DMS53 treated with DMSO at 0.1 percent for 48 hours (cell line): ENCODE data around the gene EPB41L5.
A peak's percentile ranks its signal among the peaks of the same experiment; 100 is the strongest.
"Not testable (repeated sequence)": the region's sequence is repeated elsewhere in the genome, so short reads cannot be mapped to it uniquely, and the experiment has no call there.

Experiments used
- DNase-seq: peaks from one replicate; lab custom pipeline; 2025; ENCODE audit not compliant: unreplicated experiment; lab: John Stamatoyannopoulos, UW

Gene EPB41L5

GRCh38 chr2:120094795-120095194 lies 81.9 kb downstream of the EPB41L5 start:
- no peak for DNase-seq

GRCh38 chr2:120100627-120101026 lies 87.8 kb downstream of the EPB41L5 start:
- DNase-seq = no peak

- DNase-seq = no peak
Measured at GRCh38 chr2:120103723-120104467, 91.0 kb downstream of the EPB41L5 start.

GRCh38 chr2:120104772-120105171 lies 91.9 kb downstream of the EPB41L5 start:
- DNase-seq = no peak

GRCh38 chr2:120105360-120105759 lies 92.5 kb downstream of the EPB41L5 start:
- DNase-seq = no peak

GRCh38 chr2:120108049-120108448 lies 95.2 kb downstream of the EPB41L5 start:
- DNase-seq = peak; percentile 72

- DNase-seq = no peak
Measured at GRCh38 chr2:120108749-120109148, 95.9 kb downstream of the EPB41L5 start.

- DNase-seq = no peak
Measured at GRCh38 chr2:120109186-120110061, 96.5 kb downstream of the EPB41L5 start.

- no peak for DNase-seq
Measured at GRCh38 chr2:120110062-120110362, 97.1 kb downstream of the EPB41L5 start.

- DNase-seq = no peak
Measured at GRCh38 chr2:120110507-120110906, 97.6 kb downstream of the EPB41L5 start.

GRCh38 chr2:120111193-120111592 lies 98.3 kb downstream of the EPB41L5 start:
- DNase-seq = no peak

GRCh38 chr2:120118018-120118417 lies 105.1 kb downstream of the EPB41L5 start:
- DNase-seq = no peak

- no peak for DNase-seq
Measured at GRCh38 chr2:120118471-120118870, 105.6 kb downstream of the EPB41L5 start.

- not testable (repeated sequence) for DNase-seq
Measured at GRCh38 chr2:120121337-120121736, 108.5 kb downstream of the EPB41L5 start.

GRCh38 chr2:120123090-120123489 lies 110.2 kb downstream of the EPB41L5 start:
- DNase-seq = no peak

- DNase-seq = no peak
Measured at GRCh38 chr2:120125195-120125594, 112.3 kb downstream of the EPB41L5 start.

GRCh38 chr2:120128216-120128615 lies 115.3 kb downstream of the EPB41L5 start:
- DNase-seq = no peak

GRCh38 chr2:120132190-120132589 lies 119.3 kb downstream of the EPB41L5 start:
- DNase-seq = no peak

- DNase-seq = no peak
Measured at GRCh38 chr2:120132691-120133090, 119.8 kb downstream of the EPB41L5 start.

GRCh38 chr2:120133572-120134244 lies 120.8 kb downstream of the EPB41L5 start:
- DNase-seq = no peak

GRCh38 chr2:120134263-120134662 lies 121.4 kb downstream of the EPB41L5 start:
- no peak for DNase-seq

GRCh38 chr2:120135013-120135412 lies 122.1 kb downstream of the EPB41L5 start:
- DNase-seq = not testable (repeated sequence)
